ENCODE results near the gene FCGBP.

- TF ChIP-seq CTCF (conservative IDR thresholded peaks at IDR 0.05; ENCODE audit: low read depth, low read length) (no peak), CEBPB (IDR thresholded peaks at IDR 0.05; ENCODE audit: low read depth, low read length) (no peak), USF2 (IDR thresholded peaks at IDR 0.05; ENCODE audit: low read depth, low read length) (no peak), FOS (IDR thresholded peaks at IDR 0.05; ENCODE audit: low read depth, low read length) (no peak), POLR2A (IDR thresholded peaks at IDR 0.05; ENCODE audit: low read depth, low read length) (no peak), RCOR1 (IDR thresholded peaks at IDR 0.05; ENCODE audit: insufficient replicate concordance, low read length) (no peak), ELK1 (IDR thresholded peaks at IDR 0.05; ENCODE audit: borderline replicate concordance, low read depth, low read length) (no peak)
Observed at GRCh38 chr19:39906283-39906682, 28.2 kb downstream of the FCGBP start.

Measured in IMR-90 (cell line).